ENCODE data around the gene CCDC102A. TPM values are rescaled to one million over a fixed set of nuclear protein-coding genes. Genes with fewer than 3 reads are reported as not detected.

CCDC102A gene
- total RNA-seq, 4 donors from 2014 or later: 1.2 to 9.3 (median 3.4) TPM

DNA sequence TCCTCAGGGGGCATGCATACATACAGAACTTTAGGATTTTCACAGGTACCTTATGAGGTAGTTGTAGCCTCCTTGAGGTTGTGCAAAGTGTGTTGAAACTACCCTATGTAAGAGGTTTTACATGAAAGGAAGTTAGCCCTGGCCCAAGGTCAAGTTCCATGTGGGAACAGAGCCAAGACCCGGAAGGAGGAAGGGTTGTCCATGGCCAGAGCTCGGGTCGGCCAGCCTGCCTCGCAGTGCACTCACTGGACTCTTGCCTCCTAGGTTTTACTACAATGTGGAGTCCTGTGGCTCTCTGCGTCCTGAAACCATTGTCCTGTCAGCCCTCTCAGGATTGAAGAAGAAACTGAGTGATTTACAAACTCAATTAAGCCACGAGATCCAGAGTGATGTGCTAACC is 65.7 kb downstream of the CCDC102A start:
- no peak for TF ChIP-seq POLR2A (IDR thresholded peaks at IDR 0.05)
- TF ChIP-seq, protein P1, sequence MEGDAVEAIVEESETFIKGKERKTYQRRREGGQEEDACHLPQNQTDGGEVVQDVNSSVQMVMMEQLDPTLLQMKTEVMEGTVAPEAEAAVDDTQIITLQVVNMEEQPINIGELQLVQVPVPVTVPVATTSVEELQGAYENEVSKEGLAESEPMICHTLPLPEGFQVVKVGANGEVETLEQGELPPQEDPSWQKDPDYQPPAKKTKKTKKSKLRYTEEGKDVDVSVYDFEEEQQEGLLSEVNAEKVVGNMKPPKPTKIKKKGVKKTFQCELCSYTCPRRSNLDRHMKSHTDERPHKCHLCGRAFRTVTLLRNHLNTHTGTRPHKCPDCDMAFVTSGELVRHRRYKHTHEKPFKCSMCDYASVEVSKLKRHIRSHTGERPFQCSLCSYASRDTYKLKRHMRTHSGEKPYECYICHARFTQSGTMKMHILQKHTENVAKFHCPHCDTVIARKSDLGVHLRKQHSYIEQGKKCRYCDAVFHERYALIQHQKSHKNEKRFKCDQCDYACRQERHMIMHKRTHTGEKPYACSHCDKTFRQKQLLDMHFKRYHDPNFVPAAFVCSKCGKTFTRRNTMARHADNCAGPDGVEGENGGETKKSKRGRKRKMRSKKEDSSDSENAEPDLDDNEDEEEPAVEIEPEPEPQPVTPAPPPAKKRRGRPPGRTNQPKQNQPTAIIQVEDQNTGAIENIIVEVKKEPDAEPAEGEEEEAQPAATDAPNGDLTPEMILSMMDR (IDR thresholded peaks at IDR 0.05 in 4 of 5, conservative IDR thresholded peaks at IDR 0.05 in 1 of 5): no peak
- Histone ChIP-seq H3K27me3 (no peaks in the 10 kb centered on the region), H3K9me3 (no peaks in the 10 kb centered on the region), H3K36me3 (peaks cover 0 to 65% of the 10 kb centered on the region in 2 donors), H3K4me3 (no peak overlapping the region), H3K4me1 (peaks cover 6 to 12% of the 10 kb centered on the region in 2 donors), H3K27ac (peak overlapping the region in 2 of 4 donors; percentile 1 to 30)
- peak in 1 of 2 donors; percentile 50 for ATAC-seq
- intact Hi-C loops (cut with DNase I; ENCODE audit: low total_unique reads) (no loop called here), in situ Hi-C loops (cut with MboI; ENCODE audit: low sequenced_read_pairs in 4 of 4) (no loop called here)
- DNase-seq: peak in 1 of 2 donors; percentile 43

DNA sequence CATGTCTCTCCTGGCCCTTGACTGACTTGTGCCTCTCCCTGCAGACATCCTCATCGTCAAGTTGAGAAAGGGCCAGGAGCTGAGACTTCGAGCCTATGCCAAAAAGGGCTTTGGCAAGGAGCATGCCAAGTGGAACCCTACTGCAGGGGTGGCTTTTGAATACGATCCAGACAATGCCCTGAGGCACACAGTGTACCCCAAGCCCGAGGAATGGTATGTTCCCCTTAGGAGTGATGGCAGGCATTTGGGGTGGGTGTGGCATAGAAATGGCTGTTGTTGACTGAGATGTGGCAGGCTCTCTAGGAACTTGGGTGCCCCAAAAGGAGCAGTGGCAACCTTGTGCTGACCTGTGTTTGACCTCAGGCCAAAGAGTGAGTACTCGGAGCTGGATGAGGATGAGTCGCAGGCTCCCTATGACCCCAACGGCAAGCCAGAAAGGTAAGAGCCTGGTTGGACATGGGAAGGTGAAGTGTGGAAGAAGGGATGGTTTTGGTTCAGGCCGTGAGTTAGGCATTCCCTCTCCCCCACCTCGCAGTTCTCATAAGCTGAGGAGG is 66.4 kb downstream of the CCDC102A start:
- Histone ChIP-seq H3K36me3 (peaks cover 0 to 68% of the 10 kb centered on the region in 2 donors), H3K27ac (no peak overlapping the region), H3K9me3 (no peaks in the 10 kb centered on the region), H3K4me1 (peaks cover 8 to 12% of the 10 kb centered on the region in 2 donors), H3K27me3 (no peaks in the 10 kb centered on the region), H3K4me3 (no peak overlapping the region)
- ATAC-seq (no peak), DNase-seq (no peak)
- in situ Hi-C loops (cut with MboI; ENCODE audit: low sequenced_read_pairs in 4 of 4): no loop called here
- TF ChIP-seq, protein P1 (IDR thresholded peaks at IDR 0.05 in 4 of 5, conservative IDR thresholded peaks at IDR 0.05 in 1 of 5): no peak
- TF ChIP-seq POLR2A (IDR thresholded peaks at IDR 0.05): no peak
- intact Hi-C loops (cut with DNase I; ENCODE audit: low total_unique reads): no loop called here

- H3K36me3 ChIP-seq: peaks cover 0 to 77% of the 10 kb centered on the region in 2 donors
- in situ Hi-C loops (cut with MboI; ENCODE audit: low sequenced_read_pairs in 4 of 4) (no loop called here), intact Hi-C loops (cut with DNase I; ENCODE audit: low total_unique reads) (no loop called here)
- TF ChIP-seq, protein P1 (IDR thresholded peaks at IDR 0.05 in 4 of 5, conservative IDR thresholded peaks at IDR 0.05 in 1 of 5): no peak
- TF ChIP-seq POLR2A (IDR thresholded peaks at IDR 0.05): no peak
- no peak for ATAC-seq
- no peaks in the 10 kb centered on the region for H3K9me3 ChIP-seq
- H3K27ac ChIP-seq: no peak overlapping the region
- no peak overlapping the region for H3K4me3 ChIP-seq
- DNase-seq: no peak
- H3K27me3 ChIP-seq: no peaks in the 10 kb centered on the region
- peaks cover 13 to 14% of the 10 kb centered on the region in 2 donors for H3K4me1 ChIP-seq
Measured at GRCh38 chr16:57469046-57469445, 67.3 kb downstream of the CCDC102A start.

GRCh38 chr16:57468346-57468745 is 68.0 kb downstream of the CCDC102A start:
- intact Hi-C loops (cut with DNase I; ENCODE audit: low total_unique reads): no loop called here

More at GRCh38 chr16:57468346-57468745, 68.0 kb downstream of the CCDC102A start:
- Histone ChIP-seq H3K4me3 (no peak overlapping the region), H3K27ac (no peak overlapping the region), H3K27me3 (no peaks in the 10 kb centered on the region), H3K4me1 (peaks cover 20% of the 10 kb centered on the region in 2 donors), H3K36me3 (peaks cover 0 to 78% of the 10 kb centered on the region in 2 donors), H3K9me3 (no peaks in the 10 kb centered on the region)
- in situ Hi-C loops (cut with MboI; ENCODE audit: low sequenced_read_pairs in 4 of 4): no loop called here
- TF ChIP-seq POLR2A (IDR thresholded peaks at IDR 0.05): no peak
- TF ChIP-seq, protein P1 (IDR thresholded peaks at IDR 0.05 in 4 of 5, conservative IDR thresholded peaks at IDR 0.05 in 1 of 5): no peak
- no peak for DNase-seq
- ATAC-seq: no peak

Measured in gastrocnemius medialis (tissue), 4 donors.